Fibroblast of skin of scalp (primary cell): Measurements from ENCODE around the gene DLG2.
"Not testable (repeated sequence)": the region's sequence is repeated elsewhere in the genome, so short reads cannot be mapped to it uniquely, and the experiment has no call there.

Experiments
- DNase-seq: peaks from one replicate; pipeline ENCODE4 v3.0.0-alpha.2; 2013

Gene DLG2

DNA sequence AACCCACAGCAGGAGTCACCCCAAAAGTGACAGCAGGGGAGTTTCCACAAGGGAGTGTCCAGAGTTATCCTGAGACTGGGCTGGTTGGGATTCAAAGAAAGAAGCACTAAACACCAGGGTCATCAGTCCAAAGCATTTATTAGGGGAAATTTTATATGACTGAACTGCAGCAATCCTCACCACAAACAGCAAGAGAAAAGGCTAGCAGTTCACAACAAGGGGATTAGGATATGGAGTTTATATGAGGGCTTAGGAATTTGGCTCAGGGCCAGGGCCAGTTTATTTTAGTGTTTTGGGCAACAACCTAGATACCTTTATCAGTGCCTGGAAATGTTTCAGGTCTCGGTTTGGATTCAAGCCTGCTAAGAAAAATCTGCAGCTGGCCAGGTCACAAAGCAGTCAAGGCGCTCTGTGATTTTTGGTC is 16.1 kb upstream of the DLG2 start:
- DNase-seq = no peak

- DNase-seq = no peak
These were observed 7.6 kb upstream of the DLG2 start for GRCh38 chr11:85634747-85635146.

GRCh38 chr11:85628771-85629341 is 1.7 kb upstream of the DLG2 start:
- no peak for DNase-seq

- peak; percentile 97 for DNase-seq
These were observed 1.0 kb upstream of the DLG2 start, which contains the start of gene TMEM126B for GRCh38 chr11:85627998-85628770. TSS of gene TMEM126B (plus strand) at chr11:85628593. CDS start at chr11:85628608, 15 bp downstream.

GRCh38 chr11:85626496-85626895 is 648 bp downstream of the DLG2 start:
- no peak for DNase-seq

DNA sequence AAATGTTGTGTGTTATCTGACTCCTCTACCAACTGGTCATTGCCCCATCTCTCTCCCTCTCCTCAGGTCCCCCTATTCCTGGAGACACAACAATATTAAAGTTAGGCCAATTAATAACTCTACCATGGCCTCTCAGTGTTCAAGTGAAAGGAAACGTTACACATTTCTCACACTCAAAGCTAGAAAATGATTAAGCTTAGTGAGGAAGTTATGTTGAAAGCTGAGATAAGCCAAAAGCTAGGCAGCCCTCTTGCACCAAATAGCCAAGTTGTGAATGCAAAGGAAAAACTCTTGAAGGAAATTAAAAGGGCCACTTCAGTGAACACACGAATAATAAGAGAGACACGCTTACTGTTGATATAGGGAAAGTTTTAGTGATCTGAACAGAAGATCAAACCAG is 6.9 kb downstream of the DLG2 start:
- no peak for DNase-seq

DNA sequence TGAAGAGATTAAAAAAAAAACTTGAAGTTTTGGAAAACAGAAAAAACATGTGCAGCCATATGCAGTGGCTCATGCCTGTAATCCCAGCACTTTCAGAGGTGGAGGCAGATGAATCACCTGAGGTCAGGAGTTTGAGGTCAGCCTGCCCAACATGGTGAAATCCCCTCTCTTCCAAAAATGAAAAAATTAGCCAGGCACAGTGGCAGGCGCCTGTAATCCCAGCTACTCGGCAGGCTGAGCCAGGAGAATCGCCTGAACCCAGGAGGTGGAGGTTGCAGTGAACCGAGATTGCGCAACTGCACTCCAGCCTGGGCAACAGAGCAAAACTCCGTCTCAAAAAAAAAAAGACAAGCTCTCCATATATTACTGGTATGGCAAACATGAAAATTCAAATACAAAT is 7.6 kb downstream of the DLG2 start:
- DNase-seq = no peak

GRCh38 chr11:85611643-85612042 is 15.5 kb downstream of the DLG2 start:
- not testable (repeated sequence) for DNase-seq

DNA sequence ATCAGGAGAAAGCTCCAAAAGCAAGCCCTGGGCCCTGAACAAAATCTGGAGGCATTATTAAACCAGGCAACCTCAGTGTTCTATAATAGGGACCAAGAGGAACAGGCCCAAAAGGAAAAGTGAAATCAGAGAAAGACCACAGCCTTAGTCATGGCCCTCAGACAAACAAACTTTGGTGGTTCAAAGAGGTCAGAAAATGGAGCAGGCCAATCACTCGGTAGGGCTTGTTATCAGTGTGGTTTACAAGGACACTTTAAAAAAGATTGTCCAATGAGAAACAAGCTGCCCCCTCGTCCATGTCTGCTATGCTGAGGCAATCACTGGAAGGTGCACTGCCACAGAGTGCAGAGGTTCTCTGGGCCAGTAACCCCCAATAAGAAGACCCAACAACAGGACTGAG is 17.9 kb downstream of the DLG2 start:
- DNase-seq = not testable (repeated sequence)

DNA sequence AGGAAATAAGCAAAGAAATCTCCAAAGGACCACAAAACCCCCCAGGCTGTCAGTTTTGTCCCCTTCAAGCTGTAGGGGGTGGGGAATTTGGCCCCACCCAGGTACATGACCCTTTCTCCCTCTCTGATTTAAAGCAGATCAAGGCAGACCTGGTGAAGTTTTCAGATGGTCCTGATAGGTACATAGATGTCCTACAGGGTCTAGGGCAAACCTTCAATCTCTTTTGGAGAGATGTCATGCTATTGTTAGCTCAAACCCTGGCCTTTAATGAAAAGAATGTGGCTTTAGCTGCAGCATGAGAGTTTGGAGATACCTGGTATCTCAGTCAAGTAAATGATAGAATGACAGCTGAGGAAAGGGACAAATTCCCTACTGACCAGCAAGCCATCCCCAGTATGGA is 18.5 kb downstream of the DLG2 start:
- not testable (repeated sequence) for DNase-seq

- not testable (repeated sequence) for DNase-seq
These were observed 20.9 kb downstream of the DLG2 start for GRCh38 chr11:85606237-85606636.

DNA sequence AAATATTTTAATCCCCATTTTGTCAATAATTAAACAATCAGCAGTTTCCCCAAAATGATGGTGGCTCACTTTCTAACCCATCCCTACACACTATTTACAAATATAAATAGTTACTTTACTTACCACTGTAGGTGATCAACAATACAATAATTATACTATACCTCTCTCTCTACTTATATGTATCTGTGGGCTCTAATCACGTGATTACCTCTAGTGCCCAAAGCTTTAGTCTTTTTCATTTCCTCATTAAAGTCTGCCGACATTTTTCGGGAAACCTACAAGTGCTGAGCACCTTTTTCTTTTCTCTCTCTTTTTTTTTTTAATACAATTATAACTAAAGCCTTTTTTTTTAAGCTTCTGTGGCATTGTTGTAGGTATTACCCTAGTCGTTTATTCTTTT is 23.9 kb downstream of the DLG2 start:
- DNase-seq = no peak

DNA sequence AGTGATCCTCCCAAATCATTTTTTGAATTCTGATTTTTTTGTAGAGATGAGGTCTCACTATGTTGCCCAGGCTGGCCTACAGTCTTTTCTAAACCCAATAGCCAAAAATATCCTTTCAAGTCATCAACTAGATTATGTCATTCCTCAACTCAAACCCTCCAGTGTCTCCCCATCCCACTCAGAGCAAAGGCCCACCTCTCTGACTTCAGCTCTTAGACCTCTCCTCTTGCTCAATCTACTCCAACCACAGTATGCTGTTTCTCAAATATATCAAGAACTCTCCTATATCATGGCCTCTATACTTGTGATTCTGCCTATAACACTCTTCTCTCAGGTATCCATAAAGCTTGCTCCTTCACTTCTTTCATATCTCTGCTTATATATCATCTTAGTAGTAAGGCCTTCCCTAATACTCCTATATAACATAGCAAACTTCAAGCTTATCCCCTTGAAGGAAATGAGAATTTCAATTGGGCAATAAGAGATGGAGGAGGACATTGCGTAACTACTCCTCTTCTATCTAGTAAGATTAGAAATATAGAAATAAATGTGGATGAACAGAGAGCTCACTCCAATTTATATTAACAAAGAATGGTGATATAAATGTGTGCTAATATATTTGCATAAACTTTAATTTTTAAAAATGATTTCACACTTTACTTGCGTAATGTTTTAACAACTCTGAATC is 24.5 kb downstream of the DLG2 start:
- no peak for DNase-seq

DNA sequence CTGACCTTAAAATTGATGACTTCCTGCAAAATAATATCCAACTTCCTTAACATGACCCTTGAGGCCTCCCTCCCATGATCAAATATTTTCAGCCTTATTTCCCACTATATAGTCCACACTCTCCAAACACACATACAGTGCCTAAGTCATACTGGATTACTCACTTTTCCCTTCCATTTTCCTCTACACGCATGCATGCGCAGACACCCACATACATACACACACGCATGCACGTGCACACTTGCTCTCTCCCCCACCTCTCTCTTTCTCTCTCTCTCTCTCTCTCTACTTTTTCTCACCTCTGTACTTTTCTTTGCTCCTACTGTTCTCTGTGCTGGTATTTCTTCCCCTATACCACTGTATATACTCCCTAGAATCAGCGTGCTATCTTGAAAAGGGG is 28.1 kb downstream of the DLG2 start:
- DNase-seq = no peak

GRCh38 chr11:85596886-85597285 is 30.3 kb downstream of the DLG2 start:
- DNase-seq = no peak

GRCh38 chr11:85595285-85595884 is 31.8 kb downstream of the DLG2 start:
- DNase-seq = peak; percentile 54

DNA sequence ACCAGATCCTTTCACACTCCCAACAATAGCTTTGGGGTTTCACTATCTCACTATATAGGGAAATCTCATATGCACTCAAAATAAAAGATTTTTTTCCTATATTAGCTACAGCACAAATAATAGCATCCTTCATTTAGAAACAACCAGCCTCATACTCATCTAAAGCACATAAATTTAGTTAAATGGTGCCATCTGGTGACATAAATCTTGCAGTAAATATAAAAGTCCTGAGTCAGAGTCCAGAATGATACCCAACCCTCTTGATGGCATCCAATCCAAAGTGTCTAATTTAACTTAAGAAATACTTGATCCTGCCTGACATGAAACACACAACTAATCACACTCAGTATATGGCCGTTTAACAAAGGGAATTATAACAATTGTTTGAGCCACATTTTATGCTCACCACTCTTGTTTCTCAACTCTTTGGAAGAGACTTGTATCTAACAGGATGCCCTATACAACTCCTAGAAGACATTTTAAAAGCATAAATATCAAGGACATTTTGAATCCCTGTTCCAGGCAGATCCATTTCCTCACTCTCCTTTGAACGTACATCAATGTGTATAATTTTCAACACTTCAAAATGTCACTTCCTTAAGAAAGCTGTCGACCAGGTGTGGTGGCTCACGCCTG is 36.2 kb downstream of the DLG2 start:
- peak; percentile 59 for DNase-seq

GRCh38 chr11:85589373-85589772 is 37.8 kb downstream of the DLG2 start:
- DNase-seq = no peak

DNA sequence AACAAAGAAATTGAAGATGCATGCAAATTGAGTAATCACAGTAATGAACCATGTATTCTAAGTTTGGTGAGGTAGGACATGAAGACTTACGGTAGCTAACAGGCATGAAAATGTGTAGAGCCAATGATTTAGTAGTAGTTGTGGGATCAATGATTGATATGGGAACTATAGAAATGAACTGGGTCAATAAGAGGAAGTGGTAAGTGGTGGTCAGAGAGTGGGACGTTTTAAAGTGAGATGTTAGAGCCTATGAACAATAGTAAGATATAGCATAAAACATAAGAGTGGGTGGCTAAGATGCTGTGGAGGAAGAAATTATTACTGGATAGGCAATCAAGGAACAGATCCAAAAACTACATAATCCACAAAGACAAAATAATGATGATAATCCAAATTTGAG is 45.0 kb downstream of the DLG2 start:
- no peak for DNase-seq

DNA sequence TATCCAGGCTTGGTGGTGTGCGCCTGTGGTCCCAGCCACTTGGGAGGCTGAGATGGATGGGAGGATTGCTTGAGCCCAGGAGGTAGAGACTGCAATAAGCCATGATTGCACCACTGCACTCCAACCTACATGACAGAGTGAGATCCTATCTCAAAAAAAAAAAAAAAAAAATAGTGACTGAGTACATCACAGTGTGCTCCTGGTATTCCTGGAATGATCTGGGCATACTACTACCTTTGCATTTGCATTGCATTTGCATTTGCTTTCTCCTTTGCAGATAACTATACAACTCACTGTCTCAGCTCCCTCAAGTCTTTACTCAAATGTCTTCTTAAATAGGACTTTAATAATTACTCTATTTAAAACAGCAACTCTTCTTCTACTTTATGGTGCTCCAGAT is 51.8 kb downstream of the DLG2 start:
- DNase-seq = no peak

DNA sequence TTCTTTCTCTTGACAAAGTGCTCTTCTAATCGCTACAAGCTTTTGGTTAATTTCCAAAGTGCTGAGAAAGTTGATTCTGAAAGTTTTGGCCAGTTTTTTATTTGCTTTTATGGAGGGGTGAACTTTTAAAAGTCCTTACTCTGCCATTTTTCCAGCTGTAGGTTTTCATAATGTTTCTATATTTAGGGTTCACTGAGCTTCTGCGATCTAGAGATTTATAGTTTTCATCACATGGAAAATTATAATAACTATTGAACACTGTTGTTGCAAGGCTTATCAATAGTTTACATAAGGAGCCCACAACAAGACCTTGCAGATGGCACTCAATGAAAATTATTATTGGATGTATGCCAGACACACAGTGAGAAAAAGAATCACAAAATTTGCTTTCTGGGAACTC is 55.1 kb downstream of the DLG2 start:
- DNase-seq = no peak

GRCh38 chr11:85569525-85569924 is 57.6 kb downstream of the DLG2 start:
- DNase-seq = no peak

- no peak for DNase-seq
These were observed 68.7 kb downstream of the DLG2 start for GRCh38 chr11:85558411-85558810.
